ENCODE measurements around the gene OR8D4.

- TF ChIP-seq EZH2phosphoT487 (IDR thresholded peaks at IDR 0.05; ENCODE audit: insufficient read depth, low read depth) = no peak
- no peak for TF ChIP-seq EZH2 (IDR thresholded peaks at IDR 0.05; ENCODE audit: insufficient read depth, poor library complexity, severe bottlenecking)
These were observed 2.0 kb downstream of the OR8D4 start for GRCh38 chr11:123903932-123904331.
